Rectal smooth muscle tissue (tissue), 1 donor: ENCODE data around the gene CD33.
A peak's percentile ranks its signal among the peaks of the same experiment; 100 is the strongest.
"Not testable (repeated sequence)": the region's sequence is repeated elsewhere in the genome, so short reads cannot be mapped to it uniquely, and the experiment has no call there.

Source experiments
- H3K27ac ChIP-seq: one replicate; pipeline ENCODE4 v1.7.0; 2013; ENCODE audit warnings: low read depth, low read length, inconsistent platforms
- H3K27me3 ChIP-seq: one replicate; pipeline ENCODE4 v1.7.0; 2013; ENCODE audit warnings: low read length; ENCODE audit not compliant: control insufficient read depth, insufficient read depth
- H3K36me3 ChIP-seq: one replicate; pipeline ENCODE4 v1.7.0; 2013; ENCODE audit warnings: low read length; ENCODE audit not compliant: control insufficient read depth, insufficient read depth
- H3K4me1 ChIP-seq: one replicate; pipeline ENCODE4 v1.7.0; 2013; ENCODE audit warnings: low read length; ENCODE audit not compliant: control insufficient read depth, insufficient read depth
- H3K4me3 ChIP-seq: one replicate; pipeline ENCODE4 v1.7.0; 2013; ENCODE audit warnings: low read length
- H3K9ac ChIP-seq: one replicate; pipeline ENCODE4 v1.7.0; 2013; ENCODE audit warnings: low read length

The CD33 gene

DNA sequence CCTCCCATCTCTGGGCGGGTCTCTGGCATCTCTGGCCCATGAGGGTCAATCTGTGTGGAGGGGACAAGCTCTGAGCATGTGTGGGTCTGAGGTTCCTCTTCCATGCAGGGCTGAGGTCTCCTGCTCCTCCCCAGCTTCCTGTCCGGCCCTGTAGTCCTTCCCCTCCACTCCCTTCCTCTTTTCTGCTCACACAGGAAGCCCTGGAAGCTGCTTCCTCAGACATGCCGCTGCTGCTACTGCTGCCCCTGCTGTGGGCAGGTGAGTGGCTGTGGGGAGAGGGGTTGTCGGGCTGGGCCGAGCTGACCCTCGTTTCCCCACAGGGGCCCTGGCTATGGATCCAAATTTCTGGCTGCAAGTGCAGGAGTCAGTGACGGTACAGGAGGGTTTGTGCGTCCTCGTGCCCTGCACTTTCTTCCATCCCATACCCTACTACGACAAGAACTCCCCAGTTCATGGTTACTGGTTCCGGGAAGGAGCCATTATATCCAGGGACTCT, at the start of gene CD33:
Gene CD33 (plus strand): TSS at position 183 of the 496 bp plus-strand sequence. CDS start 39 bp downstream, at position 222.
- not testable (repeated sequence) for H3K27me3 ChIP-seq, H3K4me1 ChIP-seq, H3K27ac ChIP-seq, H3K36me3 ChIP-seq, H3K9ac ChIP-seq
- peak within 1 kb of the TSS; percentile 19 for H3K4me3 ChIP-seq

DNA sequence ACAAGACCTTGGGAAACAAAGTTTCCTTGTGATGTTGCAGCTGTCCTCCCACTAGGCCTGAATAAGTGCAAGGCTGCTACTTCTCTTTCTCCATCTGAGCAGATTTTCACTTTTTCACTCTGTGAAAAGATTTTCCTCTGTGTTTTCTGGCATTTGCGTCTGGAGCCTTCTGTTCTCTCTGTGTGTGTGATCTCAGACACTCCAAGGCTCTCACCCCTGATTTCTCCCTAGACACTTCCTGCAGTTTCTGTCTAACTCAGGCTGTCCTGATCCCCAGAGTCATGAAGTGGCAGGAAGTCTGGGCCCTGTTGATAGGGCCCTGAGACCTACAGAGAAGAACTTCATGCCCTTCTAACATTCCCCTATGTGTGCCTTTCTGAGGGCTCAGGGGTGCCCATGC, 45.6 kb upstream of the CD33 start:
- no peak overlapping the region for H3K9ac ChIP-seq
- H3K36me3 ChIP-seq: no peaks in the 10 kb centered on the region
- H3K27ac ChIP-seq: no peak overlapping the region
- no peak overlapping the region for H3K4me3 ChIP-seq
- no peaks in the 10 kb centered on the region for H3K4me1 ChIP-seq
- H3K27me3 ChIP-seq: no peaks in the 10 kb centered on the region

DNA sequence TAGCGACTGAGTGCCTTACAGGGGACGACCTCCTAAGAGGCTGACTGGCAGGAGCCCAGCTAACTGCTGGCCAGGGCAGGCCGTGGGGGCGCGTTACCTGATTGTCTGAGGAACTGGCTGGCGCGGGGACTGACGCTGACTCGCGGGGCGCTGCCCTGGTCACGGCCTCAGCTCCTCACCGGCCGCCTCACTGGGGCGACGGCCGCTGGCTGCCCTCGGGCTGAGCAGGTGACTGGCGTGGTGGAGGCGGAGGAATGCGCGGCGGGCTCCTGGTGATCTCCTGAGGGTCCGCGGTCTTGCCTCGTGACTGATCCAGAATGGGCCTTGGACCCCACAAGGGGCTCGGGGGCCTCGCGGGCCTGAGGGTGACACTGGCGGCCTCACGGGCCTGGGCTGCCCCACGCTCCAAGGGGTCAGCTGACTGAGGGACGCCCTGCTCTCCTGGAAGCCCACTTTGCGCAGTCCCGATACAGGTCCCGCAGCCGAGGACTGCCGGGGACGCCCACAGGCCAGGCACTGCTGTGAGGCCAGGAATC, 43.4 kb upstream of the CD33 start:
- Histone ChIP-seq H3K27ac (no peak overlapping the region), H3K4me1 (no peaks in the 10 kb centered on the region), H3K36me3 (no peaks in the 10 kb centered on the region), H3K4me3 (no peak overlapping the region), H3K27me3 (no peaks in the 10 kb centered on the region), H3K9ac (no peak overlapping the region)

DNA sequence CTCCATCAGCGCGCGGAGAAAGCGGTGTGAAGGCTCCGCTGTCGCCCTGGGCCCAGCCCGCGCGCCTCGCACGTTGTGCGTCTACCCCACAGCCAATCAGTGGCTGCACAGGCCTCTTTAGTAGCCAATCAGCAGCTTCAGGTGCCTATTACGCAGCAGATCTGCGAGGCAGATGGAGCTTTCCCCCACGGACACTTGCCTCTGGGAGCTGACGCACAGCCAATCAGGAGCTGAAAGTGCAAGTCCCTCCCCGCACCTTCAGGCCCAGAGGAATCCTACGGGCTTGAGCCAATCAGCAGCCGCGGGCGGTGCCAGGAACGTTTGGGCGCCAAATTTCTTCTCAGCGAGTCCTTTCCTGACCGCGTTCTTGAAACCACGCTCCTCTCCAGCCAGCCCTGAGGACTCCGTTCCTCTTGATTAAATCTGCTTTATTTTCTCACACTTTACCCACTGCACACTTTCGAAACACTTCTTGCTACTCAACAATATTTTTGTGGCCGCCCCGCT, 42.9 kb upstream of the CD33 start:
- Histone ChIP-seq H3K4me1 (no peaks in the 10 kb centered on the region), H3K27ac (no peak overlapping the region), H3K4me3 (no peak overlapping the region), H3K9ac (no peak overlapping the region), H3K27me3 (no peaks in the 10 kb centered on the region), H3K36me3 (no peaks in the 10 kb centered on the region)

DNA sequence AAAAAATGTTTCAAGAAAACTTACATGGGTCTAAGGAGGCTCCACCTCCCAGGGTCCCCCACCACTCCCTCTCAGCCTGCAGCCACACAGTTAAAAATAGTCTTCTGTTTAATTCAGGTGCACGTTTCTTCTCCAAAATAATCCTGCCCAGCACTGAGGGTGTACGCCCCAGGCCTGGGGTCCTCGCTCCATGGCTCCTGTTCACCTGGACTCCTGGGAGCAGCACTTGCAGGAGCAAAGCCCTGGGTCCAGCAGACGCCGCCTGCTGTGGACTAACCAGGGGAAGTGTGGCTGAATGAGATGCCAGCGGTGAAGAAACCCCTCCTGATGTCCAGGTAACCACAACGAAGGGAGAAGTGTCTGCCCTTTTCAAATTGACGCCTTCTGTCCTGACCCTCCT, 41.3 kb upstream of the CD33 start:
- H3K4me1 ChIP-seq: no peaks in the 10 kb centered on the region
- H3K9ac ChIP-seq: no peak overlapping the region
- no peak overlapping the region for H3K27ac ChIP-seq
- no peaks in the 10 kb centered on the region for H3K27me3 ChIP-seq
- no peak overlapping the region for H3K4me3 ChIP-seq
- H3K36me3 ChIP-seq: no peaks in the 10 kb centered on the region

DNA sequence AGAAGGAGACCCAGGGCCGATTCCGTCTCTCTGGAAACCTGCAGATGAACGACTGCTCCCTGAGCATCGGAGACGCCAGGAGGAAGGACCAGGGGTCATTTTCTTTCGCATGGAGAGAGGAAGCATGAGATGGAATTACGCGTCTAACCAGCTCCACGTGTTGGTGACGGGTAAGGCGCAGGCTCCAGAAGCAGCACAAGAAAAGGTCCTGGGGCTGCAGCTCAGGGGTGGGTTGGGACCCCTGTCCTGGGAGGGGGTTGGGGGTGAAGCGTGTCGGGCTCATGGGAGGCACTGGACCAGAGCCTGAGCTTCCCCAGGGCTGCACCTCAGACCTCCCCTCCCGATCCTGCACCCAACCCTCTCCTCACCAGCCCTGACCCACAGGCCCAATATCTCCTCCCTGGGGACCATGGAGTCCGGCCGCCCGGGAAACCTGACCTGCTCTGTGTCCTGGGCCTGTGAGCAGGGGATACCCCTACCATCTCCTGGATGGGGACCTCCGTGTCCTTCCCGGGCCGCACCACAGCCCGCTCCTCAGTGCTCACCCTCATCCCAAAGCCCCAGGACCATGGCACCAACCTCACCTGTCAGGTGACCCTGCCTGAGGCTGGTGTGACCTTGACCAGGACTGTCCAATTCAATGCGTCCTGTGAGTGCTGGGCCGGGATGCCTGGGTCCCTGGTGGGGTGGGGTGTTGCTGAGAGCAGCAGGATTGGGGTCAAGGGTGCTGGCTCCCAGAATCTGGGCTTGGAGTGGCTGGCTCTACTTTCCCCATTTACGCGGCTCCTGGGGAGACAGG, 39.6 kb upstream of the CD33 start:
- no peaks in the 10 kb centered on the region for H3K36me3 ChIP-seq
- no peaks in the 10 kb centered on the region for H3K4me1 ChIP-seq
- H3K27ac ChIP-seq: no peak overlapping the region
- H3K4me3 ChIP-seq: no peak overlapping the region
- H3K9ac ChIP-seq: no peak overlapping the region
- H3K27me3 ChIP-seq: no peaks in the 10 kb centered on the region

DNA sequence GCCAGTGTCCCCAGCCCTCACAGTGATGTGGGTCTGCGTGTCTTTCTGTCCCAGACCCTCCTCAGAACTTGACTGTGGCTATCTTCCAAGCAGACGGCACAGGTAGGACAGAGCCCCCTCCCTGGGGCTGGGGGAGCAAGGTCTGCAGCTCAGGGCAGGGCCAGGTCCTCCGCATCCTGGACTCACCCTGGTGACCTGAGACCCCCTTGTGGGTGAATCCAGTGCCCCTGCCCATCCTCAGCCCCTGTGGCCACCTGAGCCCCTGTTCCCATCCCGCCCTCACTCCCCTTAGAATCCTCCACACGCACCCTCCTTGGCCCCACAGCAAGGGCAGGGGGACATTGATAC, 39.0 kb upstream of the CD33 start:
- no peak overlapping the region for H3K9ac ChIP-seq
- no peak overlapping the region for H3K4me3 ChIP-seq
- H3K27ac ChIP-seq: no peak overlapping the region
- H3K36me3 ChIP-seq: no peaks in the 10 kb centered on the region
- no peaks in the 10 kb centered on the region for H3K27me3 ChIP-seq
- H3K4me1 ChIP-seq: no peaks in the 10 kb centered on the region

DNA sequence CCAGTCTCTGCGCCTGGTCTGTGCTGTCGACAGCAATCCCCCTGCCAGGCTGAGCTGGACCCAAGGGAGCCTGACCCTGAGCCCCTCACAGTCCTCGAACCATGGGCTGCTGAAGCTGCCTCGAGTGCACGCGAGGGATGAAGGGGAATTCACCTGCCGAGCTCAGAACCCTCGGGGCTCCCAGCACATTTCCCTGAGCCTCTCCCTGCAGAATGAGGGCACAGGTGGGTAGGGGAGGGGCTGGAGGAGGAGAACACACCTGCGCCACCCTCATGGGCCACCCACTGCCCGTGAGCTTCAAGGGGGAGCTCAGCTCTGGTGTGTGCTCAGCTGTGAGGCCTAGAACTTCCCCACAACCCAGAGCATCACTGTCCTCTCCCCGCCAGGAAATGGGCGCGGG, 38.6 kb upstream of the CD33 start:
- no peaks in the 10 kb centered on the region for H3K4me1 ChIP-seq
- no peak overlapping the region for H3K4me3 ChIP-seq
- H3K36me3 ChIP-seq: no peaks in the 10 kb centered on the region
- H3K9ac ChIP-seq: no peak overlapping the region
- H3K27ac ChIP-seq: no peak overlapping the region
- H3K27me3 ChIP-seq: no peaks in the 10 kb centered on the region

DNA sequence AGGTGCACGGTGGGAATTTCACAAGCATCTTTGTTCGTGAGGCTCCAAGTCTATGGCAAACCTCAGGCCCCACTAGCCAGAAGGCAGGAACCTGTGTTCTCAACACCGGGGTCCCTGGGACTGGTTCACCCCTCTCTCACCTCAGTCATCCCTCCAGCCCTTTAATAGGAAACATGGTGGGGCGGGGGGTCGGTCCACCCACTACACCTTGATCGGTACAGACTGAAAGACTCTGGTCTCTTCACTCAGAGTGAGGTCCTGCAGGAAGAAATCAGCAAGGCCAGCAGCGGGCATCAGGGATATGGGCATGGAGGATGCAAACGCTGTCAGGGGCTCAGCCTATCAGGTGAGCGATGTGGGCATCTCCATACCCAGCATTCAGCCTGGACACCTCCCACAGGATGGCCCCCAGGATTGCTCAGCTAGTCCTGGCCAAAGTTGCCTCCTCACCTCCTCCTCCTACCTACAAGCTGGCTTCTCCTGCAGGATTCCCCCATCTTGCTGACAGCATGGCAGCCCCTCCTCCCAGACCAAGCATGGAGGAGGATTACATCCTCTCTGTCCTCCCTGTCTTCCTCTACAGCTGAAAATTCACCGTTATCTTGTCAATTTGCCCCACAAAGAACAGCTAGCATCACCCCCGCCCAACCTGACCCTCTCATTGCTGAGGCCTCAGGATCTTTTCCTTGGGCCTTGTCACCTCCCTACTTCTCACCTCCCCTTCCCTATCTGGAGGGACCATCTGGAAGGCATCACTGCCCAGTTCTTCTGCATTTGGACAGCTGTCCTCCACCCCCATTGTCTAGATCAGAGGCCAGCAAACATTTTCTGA, 37.3 kb upstream of the CD33 start:
- H3K27ac ChIP-seq: no peak overlapping the region
- no peak overlapping the region for H3K9ac ChIP-seq
- no peaks in the 10 kb centered on the region for H3K36me3 ChIP-seq
- no peak overlapping the region for H3K4me3 ChIP-seq
- no peaks in the 10 kb centered on the region for H3K27me3 ChIP-seq
- no peaks in the 10 kb centered on the region for H3K4me1 ChIP-seq

DNA sequence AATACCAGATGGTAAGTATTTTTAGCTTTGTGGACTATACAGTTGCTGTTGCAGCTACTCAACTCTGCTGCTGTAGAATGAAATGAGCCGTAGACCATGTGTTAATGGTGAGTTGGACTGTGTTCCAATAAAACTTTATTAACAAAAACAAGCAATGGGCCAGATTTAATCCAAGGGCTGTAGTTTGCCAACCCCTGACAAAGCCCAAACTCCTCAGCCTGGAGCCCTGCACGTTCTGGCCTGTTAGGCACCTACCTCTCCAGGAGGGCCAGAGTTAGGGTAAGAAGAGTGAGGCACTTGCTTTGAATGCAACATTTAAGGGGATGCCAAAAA, 36.7 kb upstream of the CD33 start:
- H3K9ac ChIP-seq: no peak overlapping the region
- no peaks in the 10 kb centered on the region for H3K27me3 ChIP-seq

DNA sequence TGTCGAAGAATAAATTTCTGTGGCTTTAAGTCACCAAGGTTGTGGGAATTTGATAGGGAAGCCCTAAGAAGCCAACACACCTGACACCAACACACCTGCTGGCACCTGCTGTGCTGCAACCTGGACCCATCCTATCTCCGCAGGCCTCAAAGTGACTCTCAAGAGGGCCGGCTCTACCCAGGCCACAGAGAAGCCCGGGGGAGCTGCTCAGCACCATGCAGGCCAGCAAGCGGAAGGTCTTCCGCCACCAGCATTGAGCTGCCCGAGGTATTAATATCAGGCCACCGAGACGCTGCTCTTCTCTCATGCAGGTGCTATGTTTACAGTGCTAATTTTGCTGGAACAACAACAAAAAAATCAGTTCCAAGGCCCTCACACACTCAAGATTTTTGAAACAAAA, 32.2 kb upstream of the CD33 start:
- Histone ChIP-seq H3K9ac (no peak overlapping the region), H3K27ac (no peak overlapping the region), H3K4me1 (no peaks in the 10 kb centered on the region), H3K4me3 (no peak overlapping the region), H3K27me3 (no peaks in the 10 kb centered on the region), H3K36me3 (no peaks in the 10 kb centered on the region)

More for the DNA sequence above, 36.7 kb upstream of the CD33 start:
- Histone ChIP-seq H3K36me3 (no peaks in the 10 kb centered on the region), H3K4me3 (no peak overlapping the region), H3K4me1 (no peaks in the 10 kb centered on the region), H3K27ac (no peak overlapping the region)

DNA sequence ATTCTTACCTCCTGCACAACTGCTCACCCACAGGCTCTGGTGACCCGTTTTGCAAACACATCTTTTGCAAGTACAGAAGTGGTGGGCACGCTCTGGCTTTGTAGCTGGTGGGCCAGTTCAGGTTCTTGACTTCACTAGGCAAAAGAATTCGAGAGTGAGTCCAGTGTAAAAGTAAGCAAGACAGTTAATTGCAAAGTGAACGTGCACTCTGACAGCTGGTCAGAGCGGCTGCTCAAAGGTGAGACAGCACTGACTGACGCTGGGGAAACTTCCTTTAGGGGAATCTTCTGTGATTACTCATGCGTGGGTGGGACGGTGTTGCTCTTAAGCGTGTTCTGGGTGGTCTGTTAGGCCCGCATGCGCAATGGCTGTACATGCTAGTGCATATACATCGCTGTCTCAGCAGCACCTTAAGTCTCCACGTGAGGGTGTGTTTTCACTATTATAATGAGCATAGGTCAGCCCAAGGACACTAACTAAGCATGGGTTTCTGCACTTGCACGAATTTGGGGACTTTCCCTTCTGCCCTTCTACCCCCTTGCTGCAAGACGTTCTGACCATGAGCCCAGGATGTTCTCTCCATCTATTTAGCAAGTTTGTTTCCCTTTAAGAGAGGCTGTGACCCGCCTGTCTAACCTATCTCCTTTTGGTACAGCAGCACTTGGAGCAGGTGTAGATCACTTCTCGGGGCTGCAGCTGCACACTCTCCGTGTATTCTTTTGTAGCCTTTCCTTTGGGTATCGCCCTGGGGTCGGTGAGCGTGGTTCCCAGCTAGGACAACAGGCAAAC, 30.2 kb upstream of the CD33 start:
- Histone ChIP-seq H3K4me1 (no peaks in the 10 kb centered on the region), H3K27ac (no peak overlapping the region), H3K36me3 (no peaks in the 10 kb centered on the region), H3K27me3 (no peaks in the 10 kb centered on the region), H3K9ac (no peak overlapping the region), H3K4me3 (no peak overlapping the region)
